ENCODE results near the gene SEC61G.

SEC61G gene

GRCh38 chr7:54781134-54781920 is 22.3 kb upstream of the SEC61G start:
- TF ChIP-seq CTCF (IDR thresholded peaks at IDR 0.05; ENCODE audit: low read depth, low read length), result no peak
- no peak for DNase-seq (ENCODE audit: low read depth in 2 of 2)
- H3K4me3 ChIP-seq (replicated peaks in 1 of 2; ENCODE audit: low read depth in 2 of 2, low read length in 2 of 2), result no peak overlapping the region

DNA sequence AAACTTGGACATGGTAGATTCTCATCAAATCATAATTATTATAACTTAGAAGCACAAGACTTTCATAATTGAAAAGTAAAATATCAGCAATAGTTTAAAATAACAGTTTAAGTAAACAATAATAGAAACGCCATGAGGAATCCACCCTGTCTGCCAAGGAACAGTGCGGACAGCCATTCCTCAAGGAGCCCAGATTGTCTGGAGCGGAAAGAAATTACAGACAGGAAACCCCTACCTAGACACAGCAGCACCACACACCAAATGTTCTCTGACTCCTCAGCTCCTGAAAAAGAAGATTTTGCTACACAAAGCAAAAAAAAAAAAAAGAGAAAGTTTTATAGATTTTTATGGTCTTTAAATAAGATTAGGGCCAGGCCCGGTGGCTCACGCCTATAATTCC is 21.5 kb upstream of the SEC61G start:
- no peak overlapping the region for H3K4me3 ChIP-seq (replicated peaks in 1 of 2; ENCODE audit: low read depth in 2 of 2, low read length in 2 of 2)
- no peak for DNase-seq (ENCODE audit: low read depth in 2 of 2)
- no peak for TF ChIP-seq CTCF (IDR thresholded peaks at IDR 0.05; ENCODE audit: low read depth, low read length)

DNA sequence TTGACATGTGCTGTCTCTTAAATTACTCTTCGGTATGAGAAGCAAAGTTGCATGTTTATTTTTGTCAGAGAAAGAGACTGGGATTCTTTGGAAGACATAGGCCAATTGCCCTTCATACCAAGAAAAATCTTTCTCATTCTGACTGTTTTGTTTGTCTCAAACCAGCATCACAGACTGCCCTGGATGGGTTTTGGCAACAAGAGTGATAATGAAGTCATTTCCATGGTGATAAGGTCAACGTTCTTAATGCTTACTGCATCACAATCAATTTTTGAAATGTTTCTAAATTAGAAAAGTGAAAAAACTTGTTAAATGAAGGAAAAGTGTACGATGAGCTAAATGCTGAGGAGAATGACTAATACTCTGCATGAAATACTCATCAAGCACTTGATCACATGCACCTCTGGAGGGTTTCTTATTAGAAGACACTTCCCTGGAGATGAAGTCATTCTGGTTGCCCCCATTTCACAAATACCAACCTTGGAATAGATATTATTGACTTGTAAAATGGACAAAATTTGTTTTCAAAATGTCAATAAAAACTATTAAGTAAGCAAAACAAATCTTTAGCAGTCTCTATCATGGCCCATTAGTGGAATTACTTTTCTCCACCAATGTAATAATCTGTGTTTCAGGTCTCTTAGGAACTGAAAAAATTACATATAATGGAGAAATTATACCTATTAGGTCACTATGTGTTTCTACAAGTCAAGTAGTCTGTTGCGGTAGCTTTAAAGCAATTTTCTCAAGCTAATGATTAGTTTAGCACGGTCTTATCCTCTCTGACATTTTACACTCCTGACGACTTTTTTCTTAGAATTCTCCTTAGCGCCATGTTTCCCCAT is 19.9 kb upstream of the SEC61G start:
- no peak overlapping the region for H3K4me3 ChIP-seq (replicated peaks in 1 of 2; ENCODE audit: low read depth in 2 of 2, low read length in 2 of 2)
- no peak for TF ChIP-seq CTCF (IDR thresholded peaks at IDR 0.05; ENCODE audit: low read depth, low read length)
- peak in 1 of 2 donors; percentile 27 for DNase-seq (ENCODE audit: low read depth in 2 of 2)

DNA sequence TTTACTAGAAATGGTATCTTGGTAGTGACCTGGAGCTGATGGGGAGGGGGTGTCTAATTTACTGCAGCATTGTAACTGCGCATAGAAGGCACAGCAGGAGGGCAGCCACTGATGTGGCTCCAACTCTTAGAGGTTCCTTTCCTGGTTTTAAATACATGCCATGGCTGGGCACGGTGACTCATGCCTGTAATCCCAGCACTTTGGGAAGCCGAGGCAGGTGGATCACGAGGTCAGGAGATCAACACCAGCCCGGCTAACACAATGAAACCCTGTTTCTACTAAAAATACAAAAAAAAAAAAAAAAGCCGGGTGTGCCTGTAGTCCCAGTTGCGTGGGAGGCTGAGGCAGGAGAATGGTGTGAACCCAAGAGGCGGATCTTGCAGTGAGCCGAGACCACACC is 19.2 kb upstream of the SEC61G start:
- DNase-seq (ENCODE audit: low read depth in 2 of 2), result no peak
- TF ChIP-seq CTCF (IDR thresholded peaks at IDR 0.05; ENCODE audit: low read depth, low read length), result no peak
- no peak overlapping the region for H3K4me3 ChIP-seq (replicated peaks in 1 of 2; ENCODE audit: low read depth in 2 of 2, low read length in 2 of 2)

GRCh38 chr7:54774785-54775740 is 16.1 kb upstream of the SEC61G start:
- DNase-seq (ENCODE audit: low read depth in 2 of 2), result no peak
- TF ChIP-seq CTCF (IDR thresholded peaks at IDR 0.05; ENCODE audit: low read depth, low read length), result no peak
- no peak overlapping the region for H3K4me3 ChIP-seq (replicated peaks in 1 of 2; ENCODE audit: low read depth in 2 of 2, low read length in 2 of 2)

All from cardiac fibroblast (primary cell).